Erythroblast (primary cell): ENCODE results near the gene COL25A1.

Experiments
- DNase-seq, 2 experiments: peaks; one replicate each; lab custom pipeline; 2025; lab: John Stamatoyannopoulos, UW
- GATA1 ChIP-seq: IDR thresholded peaks from 2 replicates; pipeline ENCODE4 v1.6.1; 2011; ENCODE audit warnings: low read depth, mild to moderate bottlenecking, control low read depth, low read length, moderate library complexity
- POLR2A ChIP-seq: IDR thresholded peaks from 2 replicates; pipeline ENCODE4 v1.6.1; 2011; ENCODE audit warnings: mild to moderate bottlenecking, low read length

Gene COL25A1

GRCh38 chr4:109185548-109185947 is 116.9 kb downstream of the COL25A1 start:
- TF ChIP-seq POLR2A (no peak), GATA1 (no peak)
- DNase-seq = peak in 1 of 2 experiments; percentile 3

- TF ChIP-seq POLR2A = no peak
- no peak for TF ChIP-seq GATA1
- DNase-seq = no peak
Observed at GRCh38 chr4:109184491-109184961, 117.9 kb downstream of the COL25A1 start.

- no peak for TF ChIP-seq POLR2A
Observed at GRCh38 chr4:109183931-109184490, 118.4 kb downstream of the COL25A1 start.

GRCh38 chr4:109182696-109183095 is 119.8 kb downstream of the COL25A1 start:
- no peak for DNase-seq

More at GRCh38 chr4:109183931-109184490, 118.4 kb downstream of the COL25A1 start:
- no peak for DNase-seq

GRCh38 chr4:109179061-109179460 is 123.4 kb downstream of the COL25A1 start:
- no peak for TF ChIP-seq GATA1
- no peak for TF ChIP-seq POLR2A
- DNase-seq = no peak

More at GRCh38 chr4:109182696-109183095, 119.8 kb downstream of the COL25A1 start:
- TF ChIP-seq POLR2A (no peak), GATA1 (no peak)

GRCh38 chr4:109177096-109177810 is 125.2 kb downstream of the COL25A1 start:
- DNase-seq = no peak
- TF ChIP-seq GATA1 = no peak
- no peak for TF ChIP-seq POLR2A

- DNase-seq = peak; percentile 8 to 57
- TF ChIP-seq POLR2A (no peak), GATA1 (no peak)
Observed at GRCh38 chr4:109174224-109174953, 128.1 kb downstream of the COL25A1 start.

- no peak for TF ChIP-seq GATA1
- TF ChIP-seq POLR2A = no peak
- DNase-seq = no peak
Observed at GRCh38 chr4:109172301-109172700, 130.2 kb downstream of the COL25A1 start.

- no peak for DNase-seq
- no peak for TF ChIP-seq POLR2A
- no peak for TF ChIP-seq GATA1
Observed at GRCh38 chr4:109171070-109171469, 131.4 kb downstream of the COL25A1 start.

GRCh38 chr4:109169170-109169569 is 133.3 kb downstream of the COL25A1 start:
- DNase-seq = no peak
- TF ChIP-seq GATA1 (no peak), POLR2A (no peak)

- DNase-seq = no peak
- TF ChIP-seq POLR2A (no peak), GATA1 (no peak)
Observed at GRCh38 chr4:109166586-109166985, 135.9 kb downstream of the COL25A1 start.

GRCh38 chr4:109166126-109166525 is 136.3 kb downstream of the COL25A1 start:
- no peak for DNase-seq
- TF ChIP-seq POLR2A (no peak), GATA1 (no peak)

GRCh38 chr4:109164011-109164410 is 138.4 kb downstream of the COL25A1 start:
- no peak for TF ChIP-seq GATA1
- TF ChIP-seq POLR2A = no peak
- DNase-seq = no peak

GRCh38 chr4:109163493-109163892 is 139.0 kb downstream of the COL25A1 start:
- TF ChIP-seq GATA1 = no peak
- no peak for TF ChIP-seq POLR2A
- no peak for DNase-seq
